ENCODE results near the gene STK32A. TPM values are rescaled to one million over a fixed set of nuclear protein-coding genes. Genes with fewer than 3 reads are reported as not detected.

STK32A gene
- total and polyA plus RNA-seq, 2 donors (not counting 1 experiment from before 2014, with no cell fraction given): not detected

GRCh38 chr5:147411359-147412319 is 176.8 kb downstream of the STK32A start:
- H3K9ac ChIP-seq (ENCODE audit: low read length): no peak overlapping the region
- no peak overlapping the region for H2AFZ ChIP-seq (ENCODE audit: insufficient read depth, low read depth, low read length, poor library complexity, severe bottlenecking)
- no peaks in the 10 kb centered on the region for H3K27me3 ChIP-seq (replicated peaks in 1 of 4; ENCODE audit: control extremely low read depth in 1 of 4, control insufficient read depth in 3 of 4, insufficient read depth in 4 of 4, low read length in 3 of 4)
- no peaks in the 10 kb centered on the region for H3K9me3 ChIP-seq (ENCODE audit: control extremely low read depth in 1 of 3, control insufficient read depth in 2 of 3, insufficient read depth in 1 of 3, low read length in 2 of 3)
- H3K4me1 ChIP-seq (ENCODE audit: control insufficient read depth in 2 of 2, insufficient read depth in 2 of 2, low read length in 2 of 2): no peaks in the 10 kb centered on the region
- Mint-ChIP-seq H3K27ac (no peak overlapping the region), H3K9me3 (ENCODE audit: insufficient read depth) (no peaks in the 10 kb centered on the region), H3K4me1 (no peaks in the 10 kb centered on the region), H3K27me3 (peaks cover 3% of the 10 kb centered on the region), H3K4me3 (no peak overlapping the region)
- ChIA-PET POLR2A (no interaction called here), CTCF (no interaction called here)
- TF ChIP-seq CTCF (IDR thresholded peaks at IDR 0.05) (no peak), EZH2 (IDR thresholded peaks at IDR 0.05; ENCODE audit: borderline replicate concordance, insufficient read depth, low read depth, low read length, poor library complexity, severe bottlenecking) (no peak)
- DNase-seq (no peak), ATAC-seq (ENCODE audit: low read depth) (no peak)
- no peaks in the 10 kb centered on the region for H4K20me1 ChIP-seq (ENCODE audit: control insufficient read depth, insufficient read depth, low read length, poor library complexity, severe bottlenecking)
- H3K4me3 ChIP-seq (ENCODE audit: control extremely low read depth in 1 of 5, extremely low read depth in 1 of 5, insufficient read depth in 1 of 5, low read depth in 2 of 5, low read length in 4 of 5): no peak overlapping the region
- no peaks in the 10 kb centered on the region for H3K36me3 ChIP-seq (replicated peaks in 1 of 2; ENCODE audit: control extremely low read depth in 1 of 2, control insufficient read depth in 1 of 2, extremely low read depth in 1 of 2, insufficient read depth in 2 of 2, low read length in 1 of 2)
- H3K4me2 ChIP-seq (replicated peaks; ENCODE audit: low read depth, low read length, poor library complexity, severe bottlenecking): no peak overlapping the region
- no peak overlapping the region for H3K27ac ChIP-seq (ENCODE audit: low read length in 2 of 2)
- WGBS (ENCODE audit: insufficient coverage): 90% methylated on average over 5 of the region's 8 CpGs
- H3K79me2 ChIP-seq (ENCODE audit: control insufficient read depth, insufficient read depth, low read length): no peaks in the 10 kb centered on the region
- intact Hi-C loops (cut with micrococcal nuclease): no loop called here

- 84% methylated on average over 2 of the region's 2 CpGs for WGBS (ENCODE audit: insufficient coverage)
- no peak overlapping the region for H3K27ac ChIP-seq (ENCODE audit: low read length in 2 of 2)
- H3K4me1 ChIP-seq (ENCODE audit: control insufficient read depth in 2 of 2, insufficient read depth in 2 of 2, low read length in 2 of 2): no peaks in the 10 kb centered on the region
- ChIA-PET CTCF (no interaction called here), POLR2A (no interaction called here)
- no peaks in the 10 kb centered on the region for H3K9me3 ChIP-seq (ENCODE audit: control extremely low read depth in 1 of 3, control insufficient read depth in 2 of 3, insufficient read depth in 1 of 3, low read length in 2 of 3)
- no peak overlapping the region for H3K4me2 ChIP-seq (replicated peaks; ENCODE audit: low read depth, low read length, poor library complexity, severe bottlenecking)
- ATAC-seq (ENCODE audit: low read depth): no peak
- Mint-ChIP-seq H3K4me1 (no peaks in the 10 kb centered on the region), H3K27ac (no peak overlapping the region), H3K4me3 (no peak overlapping the region), H3K27me3 (peaks cover 3% of the 10 kb centered on the region), H3K9me3 (ENCODE audit: insufficient read depth) (no peaks in the 10 kb centered on the region)
- no peaks in the 10 kb centered on the region for H3K79me2 ChIP-seq (ENCODE audit: control insufficient read depth, insufficient read depth, low read length)
- no peak overlapping the region for H2AFZ ChIP-seq (ENCODE audit: insufficient read depth, low read depth, low read length, poor library complexity, severe bottlenecking)
- DNase-seq: no peak
- no peak for TF ChIP-seq EZH2 (IDR thresholded peaks at IDR 0.05; ENCODE audit: borderline replicate concordance, insufficient read depth, low read depth, low read length, poor library complexity, severe bottlenecking)
- no peak for TF ChIP-seq CTCF (IDR thresholded peaks at IDR 0.05)
- H3K36me3 ChIP-seq (replicated peaks in 1 of 2; ENCODE audit: control extremely low read depth in 1 of 2, control insufficient read depth in 1 of 2, extremely low read depth in 1 of 2, insufficient read depth in 2 of 2, low read length in 1 of 2): no peaks in the 10 kb centered on the region
- no peaks in the 10 kb centered on the region for H4K20me1 ChIP-seq (ENCODE audit: control insufficient read depth, insufficient read depth, low read length, poor library complexity, severe bottlenecking)
- intact Hi-C loops (cut with micrococcal nuclease): no loop called here
- no peak overlapping the region for H3K9ac ChIP-seq (ENCODE audit: low read length)
- H3K27me3 ChIP-seq (replicated peaks in 1 of 4; ENCODE audit: control extremely low read depth in 1 of 4, control insufficient read depth in 3 of 4, insufficient read depth in 4 of 4, low read length in 3 of 4): no peaks in the 10 kb centered on the region
- no peak overlapping the region for H3K4me3 ChIP-seq (ENCODE audit: control extremely low read depth in 1 of 5, extremely low read depth in 1 of 5, insufficient read depth in 1 of 5, low read depth in 2 of 5, low read length in 4 of 5)
These were observed 177.7 kb downstream of the STK32A start for GRCh38 chr5:147412561-147412960.
